Measurements from ENCODE around the gene GFPT1. TPM values are rescaled to one million over a fixed set of nuclear protein-coding genes. Genes with fewer than 3 reads are reported as not detected.

Gene GFPT1
- total RNA-seq, 5 donors from 2014 or later (not counting 1 experiment from before 2014, with no cell fraction given), result 14.9 to 22.1 (median 19.8) TPM

GRCh38 chr2:69305166-69305565, 81.9 kb downstream of the GFPT1 start:
- POLR2A ChIA-PET, result no interaction called here
- Mint-ChIP-seq H3K4me3 (no peak overlapping the region), H3K27me3 (peaks cover 28 to 33% of the 10 kb centered on the region in 2 donors), H3K36me3 (no peaks in the 10 kb centered on the region), H3K4me1 (peaks cover 17 to 33% (median 31%) of the 10 kb centered on the region in 3 donors), H3K9me3 (peaks cover 0 to 4% (median 0%) of the 10 kb centered on the region in 3 donors), H3K27ac (no peak overlapping the region)
- no peak overlapping the region for H3K27ac ChIP-seq (ENCODE audit: low read length)
- no peaks in the 10 kb centered on the region for H3K9me3 ChIP-seq
- DNase-seq (no peak), ATAC-seq (replicated peaks in 1 of 4) (no peak)
- H3K4me3 ChIP-seq (ENCODE audit: control insufficient read depth in 1 of 2, extremely low read depth in 1 of 2, low read length in 1 of 2), result no peak overlapping the region
- WGBS (ENCODE audit: insufficient coverage), result 96% methylated on average over 3 of the region's 7 CpGs
- H3K4me1 ChIP-seq (ENCODE audit: control insufficient read depth in 1 of 2, extremely low read depth in 1 of 2, insufficient read depth in 2 of 2, low read length in 2 of 2), result peaks cover 4 to 27% of the 10 kb centered on the region in 2 experiments
- CTCF ChIA-PET, result interaction anchor here in 1 of 2 donors (0.6 to 0.7 kb wide), 2 partner anchors 838 to 866 kb away, joined by 6 to 7 read pairs; partner anchors contain the start of genes APLF and FBXO48
- H3K27me3 ChIP-seq (replicated peaks in 1 of 2; ENCODE audit: control insufficient read depth in 2 of 2, extremely low read depth in 1 of 2, insufficient read depth in 2 of 2, low read length in 1 of 2), result peaks cover 7 to 48% of the 10 kb centered on the region in 2 experiments
- no peaks in the 10 kb centered on the region for H3K36me3 ChIP-seq (ENCODE audit: control insufficient read depth in 2 of 2, extremely low read depth in 1 of 2, insufficient read depth in 1 of 2, low read length in 1 of 2)

- no peak overlapping the region for H3K27ac Mint-ChIP-seq
- H3K9me3 Mint-ChIP-seq, result peaks cover 0 to 4% (median 0%) of the 10 kb centered on the region in 3 donors
- peaks cover 14 to 28% (median 25%) of the 10 kb centered on the region in 3 donors for H3K4me1 Mint-ChIP-seq
- no peak overlapping the region for H3K4me3 ChIP-seq (ENCODE audit: control insufficient read depth in 1 of 2, extremely low read depth in 1 of 2, low read length in 1 of 2)
- CTCF ChIA-PET, result no interaction called here
- no peak overlapping the region for H3K4me3 Mint-ChIP-seq
- no peak overlapping the region for H3K27ac ChIP-seq (ENCODE audit: low read length)
- ATAC-seq (replicated peaks in 1 of 4) (no peak), DNase-seq (no peak)
- no peaks in the 10 kb centered on the region for H3K36me3 Mint-ChIP-seq
- peaks cover 2 to 24% of the 10 kb centered on the region in 2 experiments for H3K4me1 ChIP-seq (ENCODE audit: control insufficient read depth in 1 of 2, extremely low read depth in 1 of 2, insufficient read depth in 2 of 2, low read length in 2 of 2)
- H3K27me3 ChIP-seq (replicated peaks in 1 of 2; ENCODE audit: control insufficient read depth in 2 of 2, extremely low read depth in 1 of 2, insufficient read depth in 2 of 2, low read length in 1 of 2), result peaks cover 7 to 53% of the 10 kb centered on the region in 2 experiments
- POLR2A ChIA-PET, result no interaction called here
- 92% methylated on average over 12 of the region's 13 CpGs for WGBS (ENCODE audit: insufficient coverage)
- no peaks in the 10 kb centered on the region for H3K9me3 ChIP-seq
- H3K36me3 ChIP-seq (ENCODE audit: control insufficient read depth in 2 of 2, extremely low read depth in 1 of 2, insufficient read depth in 1 of 2, low read length in 1 of 2), result no peaks in the 10 kb centered on the region
- peaks cover 28 to 37% of the 10 kb centered on the region in 2 donors for H3K27me3 Mint-ChIP-seq
Observed at GRCh38 chr2:69304656-69305055, 82.4 kb downstream of the GFPT1 start.

DNA sequence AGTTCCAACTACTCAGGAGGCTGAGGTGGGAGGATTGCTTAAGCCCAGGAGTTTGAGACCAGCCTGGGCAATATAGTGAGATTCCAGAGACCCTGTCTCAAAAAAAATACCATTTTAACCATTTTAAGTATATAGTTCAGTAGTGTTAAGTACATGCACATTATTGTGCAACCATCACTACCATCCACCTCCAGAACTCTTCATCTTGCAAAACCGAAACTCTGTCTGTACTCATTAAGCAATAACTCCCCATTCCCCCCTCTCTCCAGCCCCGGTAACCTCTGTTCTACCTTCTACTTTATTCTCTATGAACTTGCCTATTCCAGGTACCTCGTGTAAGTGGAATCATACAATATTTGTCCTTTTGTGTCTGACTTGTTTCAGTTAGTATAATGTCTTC, 86.4 kb downstream of the GFPT1 start:
- Mint-ChIP-seq H3K27ac (no peak overlapping the region), H3K36me3 (no peaks in the 10 kb centered on the region), H3K4me1 (no peaks in the 10 kb centered on the region), H3K27me3 (peaks cover 19 to 29% of the 10 kb centered on the region in 2 donors), H3K4me3 (no peak overlapping the region), H3K9me3 (peaks cover 0 to 4% (median 0%) of the 10 kb centered on the region in 3 donors)
- Histone ChIP-seq H3K4me1 (ENCODE audit: control insufficient read depth in 1 of 2, extremely low read depth in 1 of 2, insufficient read depth in 2 of 2, low read length in 2 of 2) (no peaks in the 10 kb centered on the region), H3K4me3 (ENCODE audit: control insufficient read depth in 1 of 2, extremely low read depth in 1 of 2, low read length in 1 of 2) (no peak overlapping the region), H3K27me3 (replicated peaks in 1 of 2; ENCODE audit: control insufficient read depth in 2 of 2, extremely low read depth in 1 of 2, insufficient read depth in 2 of 2, low read length in 1 of 2) (peaks cover 6 to 31% of the 10 kb centered on the region in 2 experiments), H3K27ac (ENCODE audit: low read length) (no peak overlapping the region), H3K36me3 (ENCODE audit: control insufficient read depth in 2 of 2, extremely low read depth in 1 of 2, insufficient read depth in 1 of 2, low read length in 1 of 2) (no peaks in the 10 kb centered on the region), H3K9me3 (no peaks in the 10 kb centered on the region)
- POLR2A ChIA-PET, result no interaction called here
- DNase-seq (no peak), ATAC-seq (replicated peaks in 1 of 4) (no peak)
- CTCF ChIA-PET, result no interaction called here
- no CpG with 5 or more reads among the region's 3 CpGs for WGBS (ENCODE audit: insufficient coverage)

- H3K27me3 Mint-ChIP-seq, result peaks cover 19 to 29% of the 10 kb centered on the region in 2 donors
Observed at GRCh38 chr2:69299772-69300516, 87.1 kb downstream of the GFPT1 start.

GRCh38 chr2:69298862-69299261, 88.2 kb downstream of the GFPT1 start:
- no peak overlapping the region for H3K4me3 ChIP-seq (ENCODE audit: control insufficient read depth in 1 of 2, extremely low read depth in 1 of 2, low read length in 1 of 2)
- Mint-ChIP-seq H3K27me3 (peaks cover 13 to 28% of the 10 kb centered on the region in 2 donors), H3K36me3 (no peaks in the 10 kb centered on the region), H3K4me3 (no peak overlapping the region), H3K27ac (no peak overlapping the region), H3K4me1 (no peaks in the 10 kb centered on the region), H3K9me3 (no peaks in the 10 kb centered on the region)
- CTCF ChIA-PET, result no interaction called here
- POLR2A ChIA-PET, result no interaction called here
- DNase-seq (no peak), ATAC-seq (replicated peaks in 1 of 4) (no peak)
- no peaks in the 10 kb centered on the region for H3K4me1 ChIP-seq (ENCODE audit: control insufficient read depth in 1 of 2, extremely low read depth in 1 of 2, insufficient read depth in 2 of 2, low read length in 2 of 2)
- 67% methylated on average over 1 of the region's 4 CpGs for whole genome bisulfite sequencing (ENCODE audit: insufficient coverage)
- H3K27me3 ChIP-seq (replicated peaks in 1 of 2; ENCODE audit: control insufficient read depth in 2 of 2, extremely low read depth in 1 of 2, insufficient read depth in 2 of 2, low read length in 1 of 2), result peaks cover 5 to 14% of the 10 kb centered on the region in 2 experiments
- no peaks in the 10 kb centered on the region for H3K9me3 ChIP-seq
- no peak overlapping the region for H3K27ac ChIP-seq (ENCODE audit: low read length)
- H3K36me3 ChIP-seq (ENCODE audit: control insufficient read depth in 2 of 2, extremely low read depth in 1 of 2, insufficient read depth in 1 of 2, low read length in 1 of 2), result no peaks in the 10 kb centered on the region

More at GRCh38 chr2:69299772-69300516, 87.1 kb downstream of the GFPT1 start:
- Histone ChIP-seq H3K27ac (ENCODE audit: low read length) (no peak overlapping the region), H3K4me3 (ENCODE audit: control insufficient read depth in 1 of 2, extremely low read depth in 1 of 2, low read length in 1 of 2) (no peak overlapping the region), H3K27me3 (replicated peaks in 1 of 2; ENCODE audit: control insufficient read depth in 2 of 2, extremely low read depth in 1 of 2, insufficient read depth in 2 of 2, low read length in 1 of 2) (peaks cover 5 to 24% of the 10 kb centered on the region in 2 experiments), H3K4me1 (ENCODE audit: control insufficient read depth in 1 of 2, extremely low read depth in 1 of 2, insufficient read depth in 2 of 2, low read length in 2 of 2) (no peaks in the 10 kb centered on the region), H3K9me3 (no peaks in the 10 kb centered on the region), H3K36me3 (ENCODE audit: control insufficient read depth in 2 of 2, extremely low read depth in 1 of 2, insufficient read depth in 1 of 2, low read length in 1 of 2) (no peaks in the 10 kb centered on the region)
- Mint-ChIP-seq H3K36me3 (no peaks in the 10 kb centered on the region), H3K27ac (no peak overlapping the region), H3K9me3 (peaks cover 0 to 4% (median 0%) of the 10 kb centered on the region in 3 donors), H3K4me3 (no peak overlapping the region), H3K4me1 (no peaks in the 10 kb centered on the region)
- ATAC-seq (replicated peaks in 1 of 4) (no peak), DNase-seq (no peak)
- no CpG with 5 or more reads among the region's 4 CpGs for WGBS (ENCODE audit: insufficient coverage)
- CTCF ChIA-PET, result no interaction called here
- POLR2A ChIA-PET, result no interaction called here

GRCh38 chr2:69298261-69298660, 88.8 kb downstream of the GFPT1 start:
- ChIA-PET CTCF (no interaction called here), POLR2A (no interaction called here)
- Mint-ChIP-seq H3K27ac (no peak overlapping the region), H3K36me3 (no peaks in the 10 kb centered on the region), H3K27me3 (peaks cover 10 to 26% of the 10 kb centered on the region in 2 donors), H3K9me3 (no peaks in the 10 kb centered on the region), H3K4me3 (no peak overlapping the region), H3K4me1 (no peaks in the 10 kb centered on the region)
- WGBS (ENCODE audit: insufficient coverage), result 75% methylated on average over 4 of the region's 7 CpGs
- DNase-seq, result no peak
- Histone ChIP-seq H3K27me3 (replicated peaks in 1 of 2; ENCODE audit: control insufficient read depth in 2 of 2, extremely low read depth in 1 of 2, insufficient read depth in 2 of 2, low read length in 1 of 2) (peaks cover 4 to 12% of the 10 kb centered on the region in 2 experiments), H3K4me3 (ENCODE audit: control insufficient read depth in 1 of 2, extremely low read depth in 1 of 2, low read length in 1 of 2) (no peak overlapping the region), H3K9me3 (no peaks in the 10 kb centered on the region), H3K4me1 (ENCODE audit: control insufficient read depth in 1 of 2, extremely low read depth in 1 of 2, insufficient read depth in 2 of 2, low read length in 2 of 2) (no peaks in the 10 kb centered on the region), H3K36me3 (ENCODE audit: control insufficient read depth in 2 of 2, extremely low read depth in 1 of 2, insufficient read depth in 1 of 2, low read length in 1 of 2) (no peaks in the 10 kb centered on the region), H3K27ac (ENCODE audit: low read length) (no peak overlapping the region)
- no peak for ATAC-seq (replicated peaks in 1 of 4)

Data from T-cell (primary cell).